GM12875 (cell line): ENCODE results near the gene CLP1.
"Not testable (repeated sequence)": the region's sequence is repeated elsewhere in the genome, so short reads cannot be mapped to it uniquely, and the experiment has no call there.

Source experiments
- H3K4me3 ChIP-seq: one replicate; pipeline ENCODE4 v1.5.1; 2011; ENCODE audit warnings: low read depth, low read length, control low read depth
- CTCF ChIP-seq: IDR thresholded peaks from 2 replicates; pipeline ENCODE4 v1.5.1; 2011; ENCODE audit warnings: low read depth, mild to moderate bottlenecking, control low read depth, inconsistent platforms, low read length, moderate library complexity, borderline replicate concordance; ENCODE audit not compliant: insufficient read depth

Gene CLP1

DNA sequence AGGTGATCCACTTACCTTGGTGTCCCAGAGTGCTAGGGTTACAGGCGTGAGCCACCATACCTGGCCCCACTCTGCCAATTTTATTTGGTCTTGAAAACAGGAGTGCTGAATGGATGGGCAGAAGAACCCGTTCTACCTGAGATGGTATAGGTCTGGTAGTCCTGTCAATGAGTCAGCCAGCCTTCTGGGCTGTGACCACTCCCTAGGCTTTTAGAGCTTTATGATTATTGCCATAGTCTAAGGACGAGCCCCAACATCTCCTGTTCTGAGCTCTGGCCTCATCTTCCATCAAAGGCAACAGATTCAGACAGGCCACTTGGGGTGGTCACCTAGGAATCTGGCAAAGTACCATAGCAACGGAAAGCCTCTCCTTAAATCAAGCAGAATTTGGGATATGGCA lies 21.8 kb downstream of the CLP1 start:
- no peak overlapping the region for H3K4me3 ChIP-seq
- TF ChIP-seq CTCF = no peak

DNA sequence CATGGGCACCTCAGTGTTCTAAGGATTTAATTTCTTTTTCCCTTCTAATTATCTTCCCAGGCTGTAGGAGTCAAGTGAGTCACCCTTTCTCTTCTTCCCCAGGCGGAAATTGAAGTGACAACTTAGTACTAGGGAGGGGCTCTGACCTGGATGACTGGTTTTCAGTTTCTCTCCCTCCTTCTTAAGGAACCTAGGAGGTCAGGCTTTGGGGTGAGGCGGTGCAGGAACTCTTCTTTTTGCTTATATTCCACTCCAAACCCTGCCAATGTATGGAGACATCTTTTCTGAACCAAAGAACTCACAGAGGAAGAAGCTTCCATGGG lies 23.0 kb downstream of the CLP1 start:
- H3K4me3 ChIP-seq = no peak overlapping the region
- TF ChIP-seq CTCF = no peak

DNA sequence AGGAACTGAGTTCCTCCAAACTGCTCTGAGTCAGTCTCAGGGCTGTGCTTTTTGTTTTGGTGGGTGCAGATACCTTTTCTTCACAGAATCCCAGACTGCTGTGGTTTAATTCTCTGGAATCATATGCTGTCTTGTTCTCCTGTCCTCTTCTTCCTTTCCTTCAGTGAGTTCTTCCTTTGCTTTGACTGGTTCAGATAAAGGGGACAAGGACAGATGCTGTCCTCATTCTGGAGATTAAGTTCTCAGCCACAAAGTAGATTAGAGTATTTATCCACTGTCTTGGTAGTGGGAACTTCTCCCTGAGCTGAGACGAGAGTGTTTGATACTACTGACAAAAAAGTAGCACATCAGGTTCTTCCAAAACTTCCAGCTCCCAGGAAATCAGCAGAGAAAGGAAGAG lies 23.6 kb downstream of the CLP1 start:
- H3K4me3 ChIP-seq = no peak overlapping the region
- TF ChIP-seq CTCF = no peak

GRCh38 chr11:57690474-57690873 lies 32.9 kb downstream of the CLP1 start:
- H3K4me3 ChIP-seq = not testable (repeated sequence)

- H3K4me3 ChIP-seq = no peak overlapping the region
- no peak for TF ChIP-seq CTCF
Observed at GRCh38 chr11:57698843-57699365, 41.3 kb downstream of the CLP1 start.

DNA sequence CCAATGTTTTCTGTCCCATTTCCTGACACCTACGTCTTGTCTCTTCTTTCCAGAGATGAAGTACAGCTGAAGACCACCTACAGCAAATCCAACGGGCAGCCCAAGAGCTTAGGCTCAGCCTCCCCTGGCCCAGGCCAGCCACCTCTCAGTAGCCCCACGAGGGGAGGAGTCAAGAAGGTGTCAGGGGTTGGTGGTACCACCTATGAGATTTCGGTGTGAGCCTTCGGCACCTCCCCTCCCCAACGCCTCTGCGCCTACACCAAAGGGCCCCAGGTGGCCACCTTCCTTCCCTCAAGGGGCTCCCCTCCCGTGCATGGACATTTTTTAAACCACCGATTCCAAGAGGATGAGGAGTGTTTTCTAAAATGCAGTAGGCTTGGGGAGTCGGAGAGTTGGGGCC lies 42.3 kb downstream of the CLP1 start:
- no peak overlapping the region for H3K4me3 ChIP-seq

GRCh38 chr11:57700425-57700824 lies 42.9 kb downstream of the CLP1 start:
- no peak overlapping the region for H3K4me3 ChIP-seq
- no peak for TF ChIP-seq CTCF

More for the DNA sequence above, 42.3 kb downstream of the CLP1 start:
- TF ChIP-seq CTCF = no peak

GRCh38 chr11:57703341-57703740 lies 45.8 kb downstream of the CLP1 start:
- no peak overlapping the region for H3K4me3 ChIP-seq
- TF ChIP-seq CTCF = no peak
